K562 (cell line): ENCODE results near the gene YY1AP1. TPM values are rescaled to one million over a fixed set of nuclear protein-coding genes. Genes with fewer than 3 reads are reported as not detected.

Experiments
- CEBPB ChIP-seq: fragments of 450-650 bp; IDR thresholded peaks from 2 replicates; pipeline ENCODE4 v1.6.1; 2016; ENCODE audit warnings: missing genetic modification characterization, missing compliant biosample characterization
- DIDO1 ChIP-seq: fragments of 450-650 bp; IDR thresholded peaks from 2 replicates; pipeline ENCODE4 v1.6.1; 2016; ENCODE audit warnings: low read depth, missing biosample characterization, missing genetic modification characterization
- FOXK2 ChIP-seq, 2 experiments: fragments of 450-650 bp; IDR thresholded peaks in 1 of 2; conservative IDR thresholded peaks in 1 of 2; 2 replicates each; pipeline ENCODE4 v1.6.1; 2016; ENCODE audit warnings: low read depth in 2 of 2, mild to moderate bottlenecking in 1 of 2
- HNRNPUL1 ChIP-seq: fragments of 200-400 bp; formaldehyde crosslinking; IDR thresholded peaks from 2 replicates; pipeline ENCODE4 v1.6.1; 2017; ENCODE audit warnings: low read length
- LARP7 ChIP-seq: fragments of 450-650 bp; IDR thresholded peaks from 2 replicates; pipeline ENCODE4 v1.6.1; 2016
- NELFE ChIP-seq: IDR thresholded peaks from 2 replicates; pipeline ENCODE4 v1.6.1; 2011; ENCODE audit warnings: mild to moderate bottlenecking; ENCODE audit not compliant: insufficient read depth, insufficient read length
- NFATC3 ChIP-seq: fragments of 450-650 bp; IDR thresholded peaks from 2 replicates; pipeline ENCODE4 v1.6.1; 2017; ENCODE audit warnings: mild to moderate bottlenecking
- PHF8 ChIP-seq: fragments of 200-600 bp; sonication (generic); IDR thresholded peaks from 2 replicates; pipeline ENCODE4 v1.6.1; 2012; ENCODE audit warnings: mixed run types, mild to moderate bottlenecking, inconsistent platforms, low read length, moderate library complexity, borderline replicate concordance
- RBM15 ChIP-seq: fragments of 200-400 bp; formaldehyde crosslinking; IDR thresholded peaks from 2 replicates; pipeline ENCODE4 v1.6.1; 2018; ENCODE audit warnings: mild to moderate bottlenecking, low read length, moderate library complexity; ENCODE audit not compliant: insufficient read depth
- RBM17 ChIP-seq: fragments of 200-400 bp; formaldehyde crosslinking; IDR thresholded peaks from 2 replicates; pipeline ENCODE4 v1.6.1; 2017; ENCODE audit warnings: low read depth, mild to moderate bottlenecking, low read length, borderline replicate concordance
- SETDB1 ChIP-seq: IDR thresholded peaks from one replicate; pipeline ENCODE4 v1.6.1; 2012; ENCODE audit warnings: low read length, control low read depth, inconsistent platforms
- SNRNP70 ChIP-seq: fragments of 200-400 bp; formaldehyde crosslinking; optimal IDR thresholded peaks from 2 replicates; pipeline ENCODE3; 2017; ENCODE audit warnings: low read depth, low read length
- SP1 ChIP-seq: sonication (generic); formaldehyde crosslinking; IDR thresholded peaks from 2 replicates; pipeline ENCODE4 v1.8.1; 2022; ENCODE audit warnings: mild to moderate bottlenecking, missing genetic modification reagents
- ZFP30 ChIP-seq: fragments of 250-450 bp; sonication (Bioruptor Pico); IDR thresholded peaks from 2 replicates; pipeline ENCODE4 v1.8.0; 2022; ENCODE audit warnings: moderate library complexity, mild to moderate bottlenecking, inconsistent platforms, borderline replicate concordance
- ZNF583 ChIP-seq: fragments of 250-450 bp; sonication (Bioruptor Pico); IDR thresholded peaks from 2 replicates; pipeline ENCODE4 v1.4.0; 2020
- ZSCAN32 ChIP-seq: fragments of 450-650 bp; formaldehyde crosslinking; IDR thresholded peaks from 2 replicates; pipeline ENCODE4 v1.4.0; 2020; ENCODE audit warnings: mild to moderate bottlenecking, moderate library complexity
- polyA plus RNA-seq, 8 experiments: library from polyadenylated mRNA; depleted of rRNA in 4 of 8; stranded (reverse) in 5 of 8; unstranded in 3 of 8; fragments of >200 nt; fragmentation: Nextera tagmentation in 2 of 8; fragmentation: Illumina TruSeq in 1 of 8; extraction: Ambion mirVana in 2 of 8; extraction: Trizol in 1 of 8; gene quantifications; 2 replicates each; pipeline versions ENCODE4 v1.2.1 to v1.2.3, GENCODE V29; 2011 to 2014; ENCODE audit warnings: inconsistent platforms in 1 of 8, missing spikeins in 1 of 8
- total RNA-seq, 7 experiments: library from RNA; depleted of rRNA in 6 of 7; stranded (reverse); fragments of >200 nt in 6 of 7; fragmentation: Illumina TruSeq in 2 of 7; extraction: Trizol in 2 of 7; gene quantifications; 2 replicates each; pipeline versions ENCODE4 v1.2.1 to v1.2.3, GENCODE V29; 2011 to 2021; ENCODE audit warnings: low replicate concordance in 1 of 7
- TF ChIP-seq, protein P1 (sequence below): fragments of 450-650 bp; IDR thresholded peaks from 2 replicates; pipeline ENCODE4 v1.6.1; 2016; ENCODE audit warnings: missing biosample characterization, missing genetic modification characterization
- TF ChIP-seq, protein P2 (sequence below): fragments of 450-650 bp; IDR thresholded peaks from 2 replicates; pipeline ENCODE4 v1.6.1; 2016; ENCODE audit warnings: borderline replicate concordance
- TF ChIP-seq, protein P3 (sequence below): fragments of 250-450 bp; sonication (Bioruptor Pico); IDR thresholded peaks from 2 replicates; pipeline ENCODE4 v1.8.0; 2022; ENCODE audit warnings: moderate library complexity, mild to moderate bottlenecking, inconsistent platforms
- TF ChIP-seq, protein P4 (sequence below), 3 experiments: fragments of 200-800 bp in 1 of 3; fragments of 250-450 bp in 1 of 3; fragments of 450-650 bp in 1 of 3; sonication (Bioruptor Pico) in 1 of 3; sonication (Bioruptor generic) in 1 of 3; formaldehyde crosslinking in 1 of 3; IDR thresholded peaks; 2 replicates each; pipeline versions ENCODE4 v1.6.1 to v1.8.0; 2016 to 2022; ENCODE audit warnings: mild to moderate bottlenecking in 2 of 3, missing genetic modification characterization in 2 of 3, missing compliant biosample characterization in 1 of 3, moderate library complexity in 1 of 3

Gene YY1AP1
- total and polyA plus RNA-seq, 9 of the 15 experiments (the other 6 are each of a cell fraction or from before 2014, with no cell fraction given), result 18.4 to 90.7 (median 42.9) TPM

DNA sequence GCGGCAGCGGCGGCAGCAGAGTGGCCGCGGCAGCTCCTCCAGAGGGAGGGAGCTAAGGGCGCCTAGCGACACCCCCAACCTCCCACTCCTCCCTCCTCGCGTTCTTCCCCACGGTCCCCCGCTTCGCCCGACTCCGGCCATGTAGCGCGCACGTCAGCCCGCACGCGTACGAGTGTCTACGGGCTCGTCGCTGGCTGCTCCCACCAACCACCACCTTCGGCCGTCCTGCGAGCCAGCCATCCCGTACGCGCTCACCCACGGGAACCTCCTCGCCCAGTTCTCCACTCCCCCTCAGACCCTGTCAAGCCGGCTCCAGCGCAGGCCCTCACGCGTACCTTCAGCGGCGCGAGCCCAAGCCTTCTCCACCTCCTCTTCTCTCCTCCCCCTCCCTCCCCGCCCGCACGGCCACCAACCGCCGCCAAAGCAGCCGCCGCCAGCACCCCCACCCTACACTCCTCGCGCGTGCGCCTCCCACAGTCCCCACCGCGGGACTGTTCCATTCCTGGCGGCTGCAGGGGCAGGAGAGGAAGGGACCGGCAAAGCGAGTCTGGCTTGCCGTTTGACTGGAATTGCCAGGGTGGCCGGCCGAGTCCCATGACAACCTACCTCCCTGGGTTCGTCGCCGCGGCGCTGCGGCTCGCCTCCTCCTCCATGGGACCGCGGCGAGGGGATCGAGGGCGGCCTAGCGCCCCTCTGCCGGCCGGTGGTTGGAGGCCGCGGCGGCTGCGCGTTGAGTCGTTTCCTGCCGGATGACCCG is at the start of gene YY1AP1 (continued):
- TF ChIP-seq, protein P1, sequence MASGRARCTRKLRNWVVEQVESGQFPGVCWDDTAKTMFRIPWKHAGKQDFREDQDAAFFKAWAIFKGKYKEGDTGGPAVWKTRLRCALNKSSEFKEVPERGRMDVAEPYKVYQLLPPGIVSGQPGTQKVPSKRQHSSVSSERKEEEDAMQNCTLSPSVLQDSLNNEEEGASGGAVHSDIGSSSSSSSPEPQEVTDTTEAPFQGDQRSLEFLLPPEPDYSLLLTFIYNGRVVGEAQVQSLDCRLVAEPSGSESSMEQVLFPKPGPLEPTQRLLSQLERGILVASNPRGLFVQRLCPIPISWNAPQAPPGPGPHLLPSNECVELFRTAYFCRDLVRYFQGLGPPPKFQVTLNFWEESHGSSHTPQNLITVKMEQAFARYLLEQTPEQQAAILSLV (tag), result no peak
- TF ChIP-seq RBM17 (no peak), FOXK2 (conservative IDR thresholded peaks at IDR 0.05 in 1 of 2, IDR thresholded peaks at IDR 0.05 in 1 of 2; ENCODE audit: low read depth in 2 of 2) (peak in 1 of 2 experiments; percentile 100; a peak in 2 of 4 replicates), RBM15 (no peak), PHF8 (peak; percentile 76; the same call in 1 of the 2 replicates), NFATC3 (no peak), ZFP30 (CRISPR knock-in tag) (no peak), CEBPB (tag) (no peak), SETDB1 (no peak), SNRNP70 (no peak), DIDO1 (no peak), ZSCAN32 (CRISPR knock-in tag) (no peak), SP1 (no peak; the same call in 1 of the 2 replicates), NELFE (no peak), ZNF583 (CRISPR knock-in tag) (0 out of 2 replicates have a peak, but pooled peaks have one; percentile 60), LARP7 (peak; percentile 70; the same call in 1 of the 2 replicates), HNRNPUL1 (no peak)
- TF ChIP-seq, protein P2, sequence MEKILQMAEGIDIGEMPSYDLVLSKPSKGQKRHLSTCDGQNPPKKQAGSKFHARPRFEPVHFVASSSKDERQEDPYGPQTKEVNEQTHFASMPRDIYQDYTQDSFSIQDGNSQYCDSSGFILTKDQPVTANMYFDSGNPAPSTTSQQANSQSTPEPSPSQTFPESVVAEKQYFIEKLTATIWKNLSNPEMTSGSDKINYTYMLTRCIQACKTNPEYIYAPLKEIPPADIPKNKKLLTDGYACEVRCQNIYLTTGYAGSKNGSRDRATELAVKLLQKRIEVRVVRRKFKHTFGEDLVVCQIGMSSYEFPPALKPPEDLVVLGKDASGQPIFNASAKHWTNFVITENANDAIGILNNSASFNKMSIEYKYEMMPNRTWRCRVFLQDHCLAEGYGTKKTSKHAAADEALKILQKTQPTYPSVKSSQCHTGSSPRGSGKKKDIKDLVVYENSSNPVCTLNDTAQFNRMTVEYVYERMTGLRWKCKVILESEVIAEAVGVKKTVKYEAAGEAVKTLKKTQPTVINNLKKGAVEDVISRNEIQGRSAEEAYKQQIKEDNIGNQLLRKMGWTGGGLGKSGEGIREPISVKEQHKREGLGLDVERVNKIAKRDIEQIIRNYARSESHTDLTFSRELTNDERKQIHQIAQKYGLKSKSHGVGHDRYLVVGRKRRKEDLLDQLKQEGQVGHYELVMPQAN, result peak; percentile 86; the same call in 1 of the 2 replicates
- TF ChIP-seq, protein P3, sequence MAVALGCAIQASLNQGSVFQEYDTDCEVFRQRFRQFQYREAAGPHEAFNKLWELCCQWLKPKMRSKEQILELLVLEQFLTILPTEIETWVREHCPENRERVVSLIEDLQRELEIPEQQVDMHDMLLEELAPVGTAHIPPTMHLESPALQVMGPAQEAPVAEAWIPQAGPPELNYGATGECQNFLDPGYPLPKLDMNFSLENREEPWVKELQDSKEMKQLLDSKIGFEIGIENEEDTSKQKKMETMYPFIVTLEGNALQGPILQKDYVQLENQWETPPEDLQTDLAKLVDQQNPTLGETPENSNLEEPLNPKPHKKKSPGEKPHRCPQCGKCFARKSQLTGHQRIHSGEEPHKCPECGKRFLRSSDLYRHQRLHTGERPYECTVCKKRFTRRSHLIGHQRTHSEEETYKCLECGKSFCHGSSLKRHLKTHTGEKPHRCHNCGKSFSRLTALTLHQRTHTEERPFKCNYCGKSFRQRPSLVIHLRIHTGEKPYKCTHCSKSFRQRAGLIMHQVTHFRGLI, result no peak
- TF ChIP-seq, protein P4, sequence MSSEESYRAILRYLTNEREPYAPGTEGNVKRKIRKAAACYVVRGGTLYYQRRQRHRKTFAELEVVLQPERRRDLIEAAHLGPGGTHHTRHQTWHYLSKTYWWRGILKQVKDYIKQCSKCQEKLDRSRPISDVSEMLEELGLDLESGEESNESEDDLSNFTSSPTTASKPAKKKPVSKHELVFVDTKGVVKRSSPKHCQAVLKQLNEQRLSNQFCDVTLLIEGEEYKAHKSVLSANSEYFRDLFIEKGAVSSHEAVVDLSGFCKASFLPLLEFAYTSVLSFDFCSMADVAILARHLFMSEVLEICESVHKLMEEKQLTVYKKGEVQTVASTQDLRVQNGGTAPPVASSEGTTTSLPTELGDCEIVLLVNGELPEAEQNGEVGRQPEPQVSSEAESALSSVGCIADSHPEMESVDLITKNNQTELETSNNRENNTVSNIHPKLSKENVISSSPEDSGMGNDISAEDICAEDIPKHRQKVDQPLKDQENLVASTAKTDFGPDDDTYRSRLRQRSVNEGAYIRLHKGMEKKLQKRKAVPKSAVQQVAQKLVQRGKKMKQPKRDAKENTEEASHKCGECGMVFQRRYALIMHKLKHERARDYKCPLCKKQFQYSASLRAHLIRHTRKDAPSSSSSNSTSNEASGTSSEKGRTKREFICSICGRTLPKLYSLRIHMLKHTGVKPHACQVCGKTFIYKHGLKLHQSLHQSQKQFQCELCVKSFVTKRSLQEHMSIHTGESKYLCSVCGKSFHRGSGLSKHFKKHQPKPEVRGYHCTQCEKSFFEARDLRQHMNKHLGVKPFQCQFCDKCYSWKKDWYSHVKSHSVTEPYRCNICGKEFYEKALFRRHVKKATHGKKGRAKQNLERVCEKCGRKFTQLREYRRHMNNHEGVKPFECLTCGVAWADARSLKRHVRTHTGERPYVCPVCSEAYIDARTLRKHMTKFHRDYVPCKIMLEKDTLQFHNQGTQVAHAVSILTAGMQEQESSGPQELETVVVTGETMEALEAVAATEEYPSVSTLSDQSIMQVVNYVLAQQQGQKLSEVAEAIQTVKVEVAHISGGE (CRISPR knock-in tag; IDR thresholded peaks at IDR 0.05), result no peak
